ENCODE results near the gene SSR4.

The SSR4 gene

GRCh38 chrX:153825042-153825441 lies 30.6 kb downstream of the SSR4 start:
- no peaks in the 10 kb centered on the region for H3K9me2 ChIP-seq (replicated peaks; ENCODE audit: low read depth, low read length)
- TF ChIP-seq EZH2phosphoT487 (IDR thresholded peaks at IDR 0.05; ENCODE audit: borderline replicate concordance), result no peak
- no peak for TF ChIP-seq CTCF (conservative IDR thresholded peaks at IDR 0.05; ENCODE audit: low read length)
- H3K4me3 ChIP-seq (ENCODE audit: low read length, poor library complexity, severe bottlenecking), result no peak overlapping the region
- no peak overlapping the region for H3K9ac ChIP-seq (ENCODE audit: low read depth, low read length, poor library complexity, severe bottlenecking)
- no peaks in the 10 kb centered on the region for H3K36me3 ChIP-seq (ENCODE audit: insufficient read depth, low read length)
- no peaks in the 10 kb centered on the region for H3K27me3 ChIP-seq (ENCODE audit: insufficient read depth, low read length, poor library complexity, severe bottlenecking)
- no peaks in the 10 kb centered on the region for H3K9me3 ChIP-seq (ENCODE audit: insufficient read depth, low read depth, low read length)
- no peak overlapping the region for H3K4me2 ChIP-seq (ENCODE audit: low read depth, low read length, poor library complexity, severe bottlenecking)
- H3K79me2 ChIP-seq (ENCODE audit: insufficient read depth, low read length), result no peaks in the 10 kb centered on the region
- H4K20me1 ChIP-seq (ENCODE audit: insufficient read depth, low read length, poor library complexity, severe bottlenecking), result no peaks in the 10 kb centered on the region
- H3F3A ChIP-seq (ENCODE audit: low read depth), result no peaks in the 10 kb centered on the region
- H3K4me1 ChIP-seq (ENCODE audit: insufficient read depth, low read length, poor library complexity, severe bottlenecking), result peaks cover 25% of the 10 kb centered on the region
- no peak overlapping the region for H2AFZ ChIP-seq (ENCODE audit: low read length)

- no peaks in the 10 kb centered on the region for H3K27me3 ChIP-seq (ENCODE audit: insufficient read depth, low read length, poor library complexity, severe bottlenecking)
Observed at GRCh38 chrX:153827016-153827415, 32.5 kb downstream of the SSR4 start.

GRCh38 chrX:153827903-153828302 lies 33.4 kb downstream of the SSR4 start:
- no peaks in the 10 kb centered on the region for H3K9me3 ChIP-seq (ENCODE audit: insufficient read depth, low read depth, low read length)
- H2AFZ ChIP-seq (ENCODE audit: low read length), result no peak overlapping the region
- no peak overlapping the region for H3K4me3 ChIP-seq (ENCODE audit: low read length, poor library complexity, severe bottlenecking)
- no peaks in the 10 kb centered on the region for H3K79me2 ChIP-seq (ENCODE audit: insufficient read depth, low read length)
- H3F3A ChIP-seq (ENCODE audit: low read depth), result no peaks in the 10 kb centered on the region
- H4K20me1 ChIP-seq (ENCODE audit: insufficient read depth, low read length, poor library complexity, severe bottlenecking), result no peaks in the 10 kb centered on the region
- H3K27me3 ChIP-seq (ENCODE audit: insufficient read depth, low read length, poor library complexity, severe bottlenecking), result no peaks in the 10 kb centered on the region
- peaks cover 4% of the 10 kb centered on the region for H3K4me1 ChIP-seq (ENCODE audit: insufficient read depth, low read length, poor library complexity, severe bottlenecking)
- TF ChIP-seq EZH2phosphoT487 (IDR thresholded peaks at IDR 0.05; ENCODE audit: borderline replicate concordance) (no peak), CTCF (conservative IDR thresholded peaks at IDR 0.05; ENCODE audit: low read length) (no peak)
- H3K36me3 ChIP-seq (ENCODE audit: insufficient read depth, low read length), result no peaks in the 10 kb centered on the region
- no peaks in the 10 kb centered on the region for H3K9me2 ChIP-seq (replicated peaks; ENCODE audit: low read depth, low read length)
- no peak overlapping the region for H3K9ac ChIP-seq (ENCODE audit: low read depth, low read length, poor library complexity, severe bottlenecking)
- H3K4me2 ChIP-seq (ENCODE audit: low read depth, low read length, poor library complexity, severe bottlenecking), result no peak overlapping the region

More at GRCh38 chrX:153827016-153827415, 32.5 kb downstream of the SSR4 start:
- H3K79me2 ChIP-seq (ENCODE audit: insufficient read depth, low read length), result no peaks in the 10 kb centered on the region
- H3K9ac ChIP-seq (ENCODE audit: low read depth, low read length, poor library complexity, severe bottlenecking), result no peak overlapping the region
- H3K4me3 ChIP-seq (ENCODE audit: low read length, poor library complexity, severe bottlenecking), result no peak overlapping the region
- no peaks in the 10 kb centered on the region for H4K20me1 ChIP-seq (ENCODE audit: insufficient read depth, low read length, poor library complexity, severe bottlenecking)
- no peaks in the 10 kb centered on the region for H3K36me3 ChIP-seq (ENCODE audit: insufficient read depth, low read length)
- H3K4me1 ChIP-seq (ENCODE audit: insufficient read depth, low read length, poor library complexity, severe bottlenecking), result peaks cover 11% of the 10 kb centered on the region
- no peak overlapping the region for H3K4me2 ChIP-seq (ENCODE audit: low read depth, low read length, poor library complexity, severe bottlenecking)
- no peaks in the 10 kb centered on the region for H3K9me2 ChIP-seq (replicated peaks; ENCODE audit: low read depth, low read length)
- TF ChIP-seq EZH2phosphoT487 (IDR thresholded peaks at IDR 0.05; ENCODE audit: borderline replicate concordance) (no peak), CTCF (conservative IDR thresholded peaks at IDR 0.05; ENCODE audit: low read length) (no peak)
- no peak overlapping the region for H2AFZ ChIP-seq (ENCODE audit: low read length)
- H3K9me3 ChIP-seq (ENCODE audit: insufficient read depth, low read depth, low read length), result no peaks in the 10 kb centered on the region
- no peaks in the 10 kb centered on the region for H3F3A ChIP-seq (ENCODE audit: low read depth)

Measured in Loucy (cell line).